GM21529 (cell line): ENCODE results near the gene COG6.

Source experiments
- ATAC-seq: cut with Tn5 transposase; IDR thresholded peaks from one replicate; pipeline ENCODE4 v1.9.1; 2021; ENCODE audit not compliant: unreplicated experiment

The COG6 gene

GRCh38 chr13:39676315-39676876, 20.9 kb downstream of the COG6 start:
- no peak for ATAC-seq

DNA sequence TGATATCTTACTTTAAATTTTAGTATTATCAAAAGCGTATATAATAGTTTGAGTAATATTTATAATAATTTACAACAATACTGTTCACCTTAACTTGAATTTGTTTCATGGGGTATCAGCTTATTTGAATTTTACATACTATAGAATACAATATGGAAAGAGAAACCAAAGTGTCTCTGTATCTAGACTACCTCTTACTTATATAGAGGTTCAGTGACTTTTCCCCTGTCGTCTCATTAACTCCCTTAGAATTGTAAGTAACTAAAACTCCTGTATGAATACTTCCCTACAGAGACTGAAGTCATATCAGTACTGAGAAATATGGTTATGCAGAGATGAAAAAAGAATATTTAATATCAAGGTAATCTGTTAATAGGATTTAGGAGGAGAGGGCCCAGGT, 26.8 kb downstream of the COG6 start:
- peak; percentile 42 for ATAC-seq

- peak; percentile 84 for ATAC-seq
These were observed 27.3 kb downstream of the COG6 start for GRCh38 chr13:39682788-39683187.

DNA sequence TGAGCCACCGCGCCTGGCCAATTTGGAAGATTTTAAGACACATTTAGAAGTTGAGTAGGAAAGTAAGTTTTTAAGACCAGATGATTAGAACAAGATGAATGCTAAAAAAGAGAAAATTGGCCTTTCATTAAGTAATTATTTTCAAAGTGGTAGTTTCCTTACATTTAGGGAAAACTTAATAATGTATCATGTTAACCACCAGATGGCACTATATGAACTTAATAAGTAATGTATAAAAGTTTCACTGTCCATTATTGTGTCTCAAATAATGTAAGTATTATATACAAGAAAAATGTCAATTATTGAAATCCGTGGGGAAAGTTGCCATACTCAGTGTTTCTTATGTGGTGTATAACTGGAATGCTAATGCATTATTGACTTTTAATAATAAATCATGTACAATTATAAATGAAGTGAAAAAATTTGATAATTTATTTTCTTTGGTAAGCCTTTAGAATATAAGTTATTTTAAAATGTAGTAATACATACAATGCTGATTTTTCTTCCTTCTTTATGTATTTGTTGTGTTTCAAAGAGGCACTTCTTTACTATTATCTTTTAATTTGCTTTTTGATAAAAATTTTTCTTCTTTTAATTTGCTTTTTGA, 29.2 kb downstream of the COG6 start:
- no peak for ATAC-seq

- ATAC-seq: no peak
These were observed 30.2 kb downstream of the COG6 start for GRCh38 chr13:39685652-39686051.

DNA sequence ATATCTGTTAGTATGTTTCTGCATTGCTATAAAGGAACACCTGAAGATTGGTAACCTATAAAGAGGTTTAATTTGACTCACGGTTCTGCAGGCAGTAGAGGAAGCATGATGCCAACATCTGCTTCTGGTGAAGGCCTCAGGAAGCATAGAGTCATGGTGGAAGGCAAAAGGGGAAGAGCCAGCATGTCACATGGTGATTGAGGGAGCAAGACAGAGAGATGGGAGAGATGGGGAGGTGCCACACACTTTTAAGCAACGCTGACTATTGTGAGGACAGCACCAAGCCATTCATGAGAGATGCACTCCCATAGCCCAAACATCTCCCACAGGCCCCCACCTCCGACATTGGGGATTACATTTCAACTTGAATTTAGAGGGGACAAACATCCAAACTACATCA, 32.8 kb downstream of the COG6 start:
- peak; percentile 38 for ATAC-seq

GRCh38 chr13:39688699-39689405, 33.4 kb downstream of the COG6 start:
- ATAC-seq: peak; percentile 85

DNA sequence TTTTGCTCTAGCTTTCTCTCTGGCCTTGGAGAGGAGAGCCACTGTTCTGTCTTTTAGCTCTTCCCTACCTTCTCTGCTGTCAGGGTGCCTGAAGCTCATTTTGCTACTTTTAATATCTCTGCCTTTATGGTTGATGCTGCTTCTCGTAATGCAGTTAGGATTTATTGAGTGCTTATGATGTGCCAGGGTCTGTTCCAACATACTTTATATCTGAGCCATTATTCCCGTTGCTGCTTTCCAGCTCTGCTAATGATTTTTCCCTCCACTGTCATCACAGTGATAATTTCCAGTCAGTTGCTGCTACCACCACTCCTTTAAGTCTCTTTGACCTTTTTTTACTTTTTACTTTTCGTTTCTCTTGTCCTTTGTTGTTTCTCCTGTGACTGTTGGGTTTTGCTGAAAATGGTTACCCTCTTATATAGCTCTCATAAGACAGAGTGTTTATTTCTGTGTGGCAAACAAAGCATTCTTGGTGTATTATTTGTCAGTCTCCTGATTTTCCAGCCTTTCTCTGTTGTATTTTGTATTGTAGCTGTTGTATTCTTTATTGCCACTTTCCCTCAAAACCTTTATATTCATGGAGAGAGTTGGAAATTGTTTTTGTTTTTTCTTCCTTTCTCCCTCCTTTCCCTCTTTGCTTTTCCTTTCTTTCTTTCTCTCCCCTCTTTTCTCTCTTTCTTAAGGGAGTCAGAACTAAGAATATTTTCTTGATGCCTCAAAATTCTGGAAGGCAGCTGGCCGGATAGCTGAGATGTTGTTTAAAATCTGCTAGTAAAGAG, 37.4 kb downstream of the COG6 start:
- no peak for ATAC-seq

GRCh38 chr13:39699274-39699673, 43.8 kb downstream of the COG6 start:
- no peak for ATAC-seq

- ATAC-seq: no peak
These were observed 57.2 kb downstream of the COG6 start for GRCh38 chr13:39712626-39713025.

- ATAC-seq: no peak
These were observed 73.7 kb downstream of the COG6 start for GRCh38 chr13:39729156-39729555.

DNA sequence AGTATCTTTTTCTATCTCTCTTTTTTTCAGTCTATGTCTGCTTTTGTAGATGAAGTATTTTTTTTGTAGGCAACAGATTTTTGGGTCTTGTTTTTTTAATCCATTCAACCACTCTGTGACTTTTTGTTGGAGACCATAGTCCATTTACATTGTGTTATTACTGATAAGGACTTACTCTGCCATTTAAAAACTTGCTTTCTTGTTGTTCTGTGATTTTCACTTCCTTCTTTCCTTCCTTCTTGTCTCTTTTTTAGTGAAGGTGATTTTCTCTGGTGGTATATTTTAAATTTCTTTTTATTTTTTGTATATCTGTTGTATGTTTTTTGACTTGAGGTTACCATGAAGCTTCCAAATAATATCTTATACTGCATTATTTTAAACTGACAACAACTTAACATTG, 79.5 kb downstream of the COG6 start:
- ATAC-seq: peak; percentile 48

- ATAC-seq: no peak
These were observed 81.6 kb downstream of the COG6 start for GRCh38 chr13:39737047-39737446.

DNA sequence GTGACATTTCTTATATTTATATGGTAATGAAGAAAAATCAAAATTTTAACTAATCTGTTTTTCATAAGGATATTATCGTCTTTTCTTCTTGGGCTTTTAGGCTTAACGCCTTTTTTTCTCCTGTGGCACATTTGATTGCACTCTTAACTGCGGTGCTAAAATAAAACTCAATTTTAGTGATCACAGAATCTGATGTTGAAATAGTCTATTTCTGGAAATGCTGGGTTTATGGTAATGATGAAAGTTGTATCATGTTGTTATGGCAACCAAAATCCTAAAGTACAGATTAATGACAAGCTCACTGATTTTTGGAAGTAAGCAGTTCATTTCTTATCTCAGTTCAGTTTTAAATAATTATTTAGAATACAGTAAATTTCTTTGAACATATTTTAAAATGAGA, 85.3 kb downstream of the COG6 start:
- ATAC-seq: no peak

DNA sequence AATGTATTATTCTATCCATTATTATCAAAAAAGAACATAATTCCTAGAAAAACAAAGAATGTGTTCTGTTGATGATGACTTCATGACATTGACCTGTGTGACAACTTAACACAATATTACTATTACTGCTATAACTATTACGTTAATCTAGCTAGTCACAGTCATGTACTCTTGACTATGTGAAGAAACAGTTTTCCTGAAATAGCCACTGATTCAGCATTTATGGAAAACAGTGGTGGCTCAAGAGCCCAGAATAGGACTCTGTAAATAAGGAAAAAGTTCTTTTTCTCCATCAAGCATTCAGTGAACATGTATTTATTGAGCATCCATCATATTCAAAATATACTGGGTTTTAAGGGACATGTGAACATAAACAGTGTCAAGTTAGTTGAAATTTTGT, 93.5 kb downstream of the COG6 start:
- no peak for ATAC-seq

GRCh38 chr13:39749528-39749927, 94.1 kb downstream of the COG6 start:
- no peak for ATAC-seq

GRCh38 chr13:39751805-39752204, 96.3 kb downstream of the COG6 start:
- no peak for ATAC-seq

- ATAC-seq: peak; percentile 95
These were observed 105.1 kb downstream of the COG6 start for GRCh38 chr13:39760521-39760920.

DNA sequence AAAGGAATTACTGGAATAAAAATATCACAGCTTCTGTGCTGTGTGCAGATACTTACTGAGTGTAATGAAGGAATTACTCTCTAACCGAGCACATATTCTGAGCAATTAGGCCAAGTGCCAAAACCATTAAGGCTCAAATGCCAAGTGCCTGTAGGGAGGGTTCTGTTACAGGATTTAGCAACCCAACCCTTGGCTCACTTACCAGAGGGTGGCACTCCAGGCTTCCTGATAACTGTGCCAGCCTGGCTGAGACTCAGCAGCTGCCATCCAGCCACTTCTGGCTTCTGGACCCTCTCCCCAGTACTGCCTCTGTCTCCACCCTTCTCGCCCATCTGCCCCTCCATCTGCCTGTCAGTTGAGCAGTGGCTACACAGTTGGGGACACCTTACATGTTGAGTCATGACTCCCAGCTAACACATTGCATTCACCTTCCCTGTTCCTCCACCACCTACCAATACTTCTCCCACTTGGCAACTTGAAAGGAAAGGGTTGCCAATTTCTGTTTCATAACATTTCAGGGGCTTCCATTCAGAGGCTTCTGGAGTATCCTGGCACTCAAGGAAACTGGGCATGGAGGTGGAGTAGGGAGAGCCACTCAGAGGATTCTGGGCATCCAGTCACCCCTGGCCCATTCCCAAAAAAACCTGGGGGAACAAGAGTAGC, 110.5 kb downstream of the COG6 start:
- ATAC-seq: no peak

DNA sequence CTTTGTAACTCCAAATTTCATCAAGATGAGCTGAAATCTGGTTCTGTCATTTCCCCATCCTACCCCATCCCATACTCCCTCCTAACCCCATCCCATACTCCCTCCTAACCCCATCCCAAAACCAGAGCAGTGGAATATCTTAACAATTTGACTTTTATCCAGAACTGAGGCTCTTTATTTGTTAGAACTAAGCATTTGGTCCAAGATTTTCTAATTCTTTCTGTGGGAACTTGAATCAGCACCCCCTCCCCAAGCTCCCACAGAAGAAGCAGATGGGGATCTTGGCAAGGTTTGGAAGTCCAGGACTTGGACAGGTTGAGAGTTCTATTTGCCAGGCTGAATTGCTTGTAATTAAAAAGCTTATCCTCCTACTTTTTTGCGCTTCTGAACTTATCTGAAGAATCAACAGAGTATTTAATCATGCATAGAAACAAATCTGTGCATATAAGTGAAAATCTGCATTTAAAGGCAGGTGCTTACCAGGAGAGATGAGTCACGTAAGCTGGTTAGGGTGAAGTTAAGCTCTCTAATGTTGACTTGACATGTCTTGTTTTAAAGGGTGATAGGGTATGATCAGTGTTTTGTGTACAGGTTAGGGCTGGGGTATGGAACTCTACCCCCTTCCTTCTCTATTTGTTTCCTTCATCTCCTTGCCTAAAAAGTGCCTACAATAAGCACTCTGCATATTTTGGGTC, 111.1 kb downstream of the COG6 start:
- no peak for ATAC-seq
